GM20000 (cell line): Measurements from ENCODE around the gene CTPS2.
"Not testable (repeated sequence)": the region's sequence is repeated elsewhere in the genome, so short reads cannot be mapped to it uniquely, and the experiment has no call there.

Source experiments
- DNase-seq: peaks from one replicate; pipeline ENCODE4 v3.0.0; 2012; ENCODE audit warnings: low spot score
- CTCF ChIP-seq: IDR thresholded peaks from 2 replicates; pipeline ENCODE4 v1.5.1; 2012; ENCODE audit warnings: mild to moderate bottlenecking, control low read depth; ENCODE audit errors: extremely low read depth, missing control alignments

CTPS2 gene

GRCh38 chrX:16618422-16618821 lies 94.0 kb downstream of the CTPS2 start:
- TF ChIP-seq CTCF = no peak
- no peak for DNase-seq

GRCh38 chrX:16617382-16617781 lies 95.1 kb downstream of the CTPS2 start:
- DNase-seq = no peak
- TF ChIP-seq CTCF = no peak

- no peak for DNase-seq
- TF ChIP-seq CTCF = no peak
Measured at GRCh38 chrX:16612257-16612897, 100.1 kb downstream of the CTPS2 start.

GRCh38 chrX:16610654-16611053 lies 101.8 kb downstream of the CTPS2 start:
- not testable (repeated sequence) for DNase-seq

GRCh38 chrX:16610121-16610621 lies 102.3 kb downstream of the CTPS2 start:
- DNase-seq = no peak
- TF ChIP-seq CTCF = no peak

- no peak for TF ChIP-seq CTCF
Measured at GRCh38 chrX:16606142-16606720, 106.2 kb downstream of the CTPS2 start.

GRCh38 chrX:16604337-16604736 lies 108.1 kb downstream of the CTPS2 start:
- TF ChIP-seq CTCF = no peak
- no peak for DNase-seq

More at GRCh38 chrX:16606142-16606720, 106.2 kb downstream of the CTPS2 start:
- no peak for DNase-seq

- no peak for DNase-seq
- TF ChIP-seq CTCF = no peak
Measured at GRCh38 chrX:16603822-16604221, 108.6 kb downstream of the CTPS2 start.

- DNase-seq = not testable (repeated sequence)
Measured at GRCh38 chrX:16603235-16603634, 109.2 kb downstream of the CTPS2 start.
